Osteocyte (in vitro differentiated cells): ENCODE measurements around the gene MICU2. TPM values are rescaled to one million over a fixed set of nuclear protein-coding genes. Genes with fewer than 3 reads are reported as not detected.
A peak's percentile ranks its signal among the peaks of the same experiment; 100 is the strongest.
"Not testable (repeated sequence)": the region's sequence is repeated elsewhere in the genome, so short reads cannot be mapped to it uniquely, and the experiment has no call there.

Experiments used
- DNase-seq: peaks from one replicate; pipeline ENCODE4 v3.0.0; 2021; ENCODE audit warnings: mixed read lengths; ENCODE audit not compliant: unreplicated experiment; ENCODE audit errors: extremely low spot score
- H3K27ac Mint-ChIP-seq: one replicate; pipeline ENCODE4 v1.8.0; 2021; ENCODE audit warnings: mild to moderate bottlenecking, mixed read lengths; ENCODE audit not compliant: unreplicated experiment
- H3K27me3 Mint-ChIP-seq: one replicate; pipeline ENCODE4 v1.8.0; 2021; ENCODE audit warnings: mixed read lengths; ENCODE audit not compliant: unreplicated experiment
- H3K36me3 Mint-ChIP-seq: one replicate; pipeline ENCODE4 v1.8.0; 2021; ENCODE audit warnings: mixed read lengths; ENCODE audit not compliant: unreplicated experiment
- H3K4me1 Mint-ChIP-seq: one replicate; pipeline ENCODE4 v1.8.0; 2021; ENCODE audit warnings: mixed read lengths; ENCODE audit not compliant: unreplicated experiment
- H3K4me3 Mint-ChIP-seq: one replicate; pipeline ENCODE4 v1.8.0; 2021; ENCODE audit warnings: mild to moderate bottlenecking, moderate library complexity, mixed read lengths; ENCODE audit not compliant: unreplicated experiment
- H3K9me3 Mint-ChIP-seq: one replicate; pipeline ENCODE4 v1.8.0; 2021; ENCODE audit warnings: mixed read lengths; ENCODE audit not compliant: unreplicated experiment
- total RNA-seq: library from RNA; stranded (reverse); gene quantifications from 2 replicates; pipeline ENCODE4 v1.2.1, GENCODE V29; 2021
- TF ChIP-seq, protein P1 (sequence below): fragments of 200-600 bp; sonication (generic); IDR thresholded peaks from 2 replicates; pipeline ENCODE4 v1.5.0; 2021; ENCODE audit warnings: antibody characterized with exemption, mild to moderate bottlenecking, moderate library complexity

Gene MICU2
- total RNA-seq, 1 donor from 2014 or later: 31.0 TPM

DNA sequence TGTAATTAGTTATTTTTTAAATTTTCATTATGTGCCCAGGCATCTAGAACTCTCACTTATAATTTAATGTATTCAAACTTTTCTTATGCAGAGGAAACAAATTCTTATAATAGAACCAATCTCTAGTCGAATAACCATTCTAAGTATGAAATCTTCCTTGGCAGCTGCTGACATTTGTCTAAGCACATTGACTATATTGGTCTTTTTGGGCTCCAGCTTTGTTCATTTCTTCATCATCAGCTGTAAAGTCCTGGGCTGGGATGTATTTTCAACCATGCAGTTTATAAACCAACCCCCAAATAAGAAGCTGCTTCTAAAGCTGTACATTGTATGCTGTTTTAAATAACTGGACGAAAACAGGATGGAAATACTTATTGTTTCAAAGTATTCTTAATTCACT lies 2.3 kb upstream of the MICU2 start:
- Mint-ChIP-seq H3K9me3 (no peaks in the 10 kb centered on the region), H3K4me1 (peaks cover 9% of the 10 kb centered on the region), H3K27ac (no peak overlapping the region), H3K27me3 (peaks cover 25% of the 10 kb centered on the region), H3K4me3 (no peak overlapping the region), H3K36me3 (peaks cover 3% of the 10 kb centered on the region)
- no peak for DNase-seq
- TF ChIP-seq, protein P1, sequence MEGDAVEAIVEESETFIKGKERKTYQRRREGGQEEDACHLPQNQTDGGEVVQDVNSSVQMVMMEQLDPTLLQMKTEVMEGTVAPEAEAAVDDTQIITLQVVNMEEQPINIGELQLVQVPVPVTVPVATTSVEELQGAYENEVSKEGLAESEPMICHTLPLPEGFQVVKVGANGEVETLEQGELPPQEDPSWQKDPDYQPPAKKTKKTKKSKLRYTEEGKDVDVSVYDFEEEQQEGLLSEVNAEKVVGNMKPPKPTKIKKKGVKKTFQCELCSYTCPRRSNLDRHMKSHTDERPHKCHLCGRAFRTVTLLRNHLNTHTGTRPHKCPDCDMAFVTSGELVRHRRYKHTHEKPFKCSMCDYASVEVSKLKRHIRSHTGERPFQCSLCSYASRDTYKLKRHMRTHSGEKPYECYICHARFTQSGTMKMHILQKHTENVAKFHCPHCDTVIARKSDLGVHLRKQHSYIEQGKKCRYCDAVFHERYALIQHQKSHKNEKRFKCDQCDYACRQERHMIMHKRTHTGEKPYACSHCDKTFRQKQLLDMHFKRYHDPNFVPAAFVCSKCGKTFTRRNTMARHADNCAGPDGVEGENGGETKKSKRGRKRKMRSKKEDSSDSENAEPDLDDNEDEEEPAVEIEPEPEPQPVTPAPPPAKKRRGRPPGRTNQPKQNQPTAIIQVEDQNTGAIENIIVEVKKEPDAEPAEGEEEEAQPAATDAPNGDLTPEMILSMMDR: no peak

DNA sequence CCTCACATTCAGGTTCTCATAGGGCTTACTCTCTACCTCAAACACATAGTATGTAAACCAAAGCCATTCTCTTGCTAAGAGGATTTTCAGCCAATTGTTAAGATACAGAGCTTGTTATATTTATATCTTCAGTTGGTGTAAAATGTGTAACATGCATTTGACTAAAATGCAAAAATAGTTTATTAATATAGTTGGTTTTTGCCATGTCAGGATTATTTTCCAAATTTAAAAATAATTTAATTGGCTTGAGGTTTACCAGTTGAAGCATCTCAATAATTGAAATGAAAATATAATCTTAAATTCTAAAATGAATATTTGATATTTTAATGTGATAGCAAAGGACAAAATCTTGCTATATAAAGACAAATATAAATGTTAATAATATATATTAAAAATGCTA lies 7.2 kb downstream of the MICU2 start:
- no peak for DNase-seq
- TF ChIP-seq, protein P1: no peak
- no peak overlapping the region for H3K27ac Mint-ChIP-seq
- H3K36me3 Mint-ChIP-seq: peaks cover 16% of the 10 kb centered on the region
- H3K9me3 Mint-ChIP-seq: peaks cover 5% of the 10 kb centered on the region
- H3K4me3 Mint-ChIP-seq: no peak overlapping the region
- H3K4me1 Mint-ChIP-seq: peaks cover 4% of the 10 kb centered on the region
- H3K27me3 Mint-ChIP-seq: no peaks in the 10 kb centered on the region

DNA sequence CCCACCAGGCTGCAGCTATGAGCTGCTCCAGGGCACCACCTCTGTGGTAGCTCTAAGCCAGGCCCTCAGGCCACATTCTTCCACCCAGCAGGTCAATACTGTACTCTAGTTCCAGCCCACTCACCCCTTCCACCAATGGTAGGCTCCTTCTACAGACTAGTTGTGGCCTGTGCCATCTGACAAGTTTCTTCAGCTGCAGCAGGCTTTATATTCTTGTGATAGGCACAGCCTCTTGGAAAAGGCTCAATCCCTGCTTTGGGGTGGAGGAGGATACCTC lies 8.5 kb downstream of the MICU2 start:
- Mint-ChIP-seq H3K27ac (no peak overlapping the region), H3K36me3 (peaks cover 9% of the 10 kb centered on the region), H3K27me3 (no peaks in the 10 kb centered on the region), H3K4me3 (no peak overlapping the region), H3K4me1 (peaks cover 9% of the 10 kb centered on the region), H3K9me3 (peaks cover 10% of the 10 kb centered on the region)
- DNase-seq: no peak
- TF ChIP-seq, protein P1: no peak

DNA sequence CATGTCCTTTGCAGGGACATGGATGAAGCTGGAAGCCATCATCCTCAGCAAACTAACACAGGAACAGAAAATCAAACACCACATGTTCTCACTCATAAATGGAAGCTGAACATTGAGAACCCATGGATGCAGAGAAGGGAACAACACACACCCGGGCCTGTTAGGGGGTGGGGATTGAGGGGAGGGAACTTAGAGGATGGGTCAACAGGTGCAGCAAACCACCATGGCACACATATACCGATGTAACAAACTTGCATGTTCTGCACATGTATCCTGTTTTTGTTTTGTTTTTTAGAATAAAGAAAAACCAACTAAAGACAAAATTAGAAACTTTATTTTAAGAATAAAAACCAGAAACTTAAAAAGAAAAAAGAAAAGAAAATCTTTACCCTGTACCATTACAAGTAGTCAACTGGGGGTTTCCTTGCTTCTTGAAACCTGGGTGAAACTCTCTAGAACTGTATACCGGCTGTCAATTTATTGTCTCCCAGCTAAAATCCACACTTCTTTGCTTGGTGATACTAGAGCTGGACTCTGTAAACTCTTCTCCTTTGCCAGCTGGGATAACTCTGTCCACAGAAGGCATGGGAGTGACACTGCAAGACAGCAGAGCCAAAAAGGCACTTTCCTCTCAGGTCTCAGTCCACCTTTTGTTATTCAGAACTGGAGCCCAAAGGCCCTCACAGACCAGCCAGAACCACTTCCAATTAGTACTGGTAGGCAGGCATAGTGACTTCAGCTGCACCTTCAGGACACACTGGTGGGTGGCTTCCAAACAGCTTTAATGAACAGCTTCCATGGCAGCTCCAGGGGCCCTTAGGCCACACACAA lies 9.0 kb downstream of the MICU2 start:
- TF ChIP-seq, protein P1: no peak
- no peaks in the 10 kb centered on the region for H3K27me3 Mint-ChIP-seq
- no peak for DNase-seq
- peaks cover 15% of the 10 kb centered on the region for H3K4me1 Mint-ChIP-seq
- no peak overlapping the region for H3K4me3 Mint-ChIP-seq
- H3K36me3 Mint-ChIP-seq: peaks cover 9% of the 10 kb centered on the region
- no peak overlapping the region for H3K27ac Mint-ChIP-seq
- peaks cover 11% of the 10 kb centered on the region for H3K9me3 Mint-ChIP-seq

DNA sequence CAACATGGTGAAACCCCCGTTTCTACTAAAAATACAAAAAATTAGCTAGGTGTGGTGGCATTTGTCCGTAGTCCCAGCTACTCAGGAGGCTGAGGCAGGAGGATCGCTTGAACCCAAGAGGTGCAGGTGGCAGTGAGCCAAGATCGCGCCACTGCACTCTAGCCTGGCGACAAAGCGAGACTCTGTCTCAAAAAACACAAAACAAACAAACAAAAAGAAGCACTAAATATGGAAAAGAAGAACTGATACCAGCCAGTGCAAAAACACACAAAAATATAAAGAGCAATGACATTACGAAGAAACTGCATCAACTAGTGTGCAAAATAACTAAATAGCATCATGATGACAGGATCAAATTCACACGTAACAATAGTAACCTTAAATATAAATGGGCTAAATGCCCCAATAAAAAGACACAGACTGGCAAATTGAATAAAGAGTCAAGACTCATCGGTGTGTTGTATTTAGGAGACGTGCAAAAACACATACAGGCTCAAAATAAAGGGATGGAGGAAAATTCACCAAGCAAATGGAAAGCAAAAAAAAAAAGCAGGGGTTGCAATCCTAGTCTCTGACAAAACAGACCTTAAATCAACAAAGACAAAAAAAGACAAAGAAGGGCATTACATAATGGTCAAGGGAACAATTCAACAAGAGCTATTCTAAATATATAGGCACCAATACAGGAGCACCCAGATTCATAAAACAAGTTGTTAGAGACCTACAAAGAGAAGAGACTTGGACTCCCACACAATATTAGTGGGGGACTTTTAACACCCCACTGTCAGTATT lies 13.1 kb downstream of the MICU2 start:
- Mint-ChIP-seq H3K4me1 (peaks cover 31% of the 10 kb centered on the region), H3K36me3 (peaks cover 16% of the 10 kb centered on the region), H3K9me3 (peaks cover 17% of the 10 kb centered on the region), H3K27ac (peak overlapping the region; percentile 23)
- not testable (repeated sequence) for DNase-seq, H3K4me3 Mint-ChIP-seq, H3K27me3 Mint-ChIP-seq
